DOHH2 (cell line): ENCODE results near the gene CCDC85C.

Experiments used
- H3F3A ChIP-seq: fragments of 200-600 bp; sonication (generic), shearing (Covaris generic); 2 replicates; pipeline ENCODE4 v1.6.0; 2016; ENCODE audit warnings: antibody characterized with exemption, mild to moderate bottlenecking; ENCODE audit not compliant: control insufficient read depth, insufficient read depth
- H3K27ac ChIP-seq: fragments of 200-600 bp; sonication (generic); 2 replicates; pipeline ENCODE4 v1.5.1; 2014; ENCODE audit warnings: low read depth, mild to moderate bottlenecking, low read length, moderate library complexity
- H3K27me3 ChIP-seq: fragments of 200-600 bp; sonication (generic); 2 replicates; pipeline ENCODE4 v1.6.1; 2014; ENCODE audit warnings: mild to moderate bottlenecking, low read length, mixed read lengths; ENCODE audit not compliant: control insufficient read depth
- H3K36me3 ChIP-seq: fragments of 200-600 bp; sonication (generic); 2 replicates; pipeline ENCODE4 v1.6.1; 2014; ENCODE audit warnings: mild to moderate bottlenecking, low read length, moderate library complexity, mixed read lengths; ENCODE audit not compliant: control insufficient read depth
- H3K4me1 ChIP-seq: fragments of 200-600 bp; sonication (generic); 2 replicates; pipeline ENCODE4 v1.6.1; 2014; ENCODE audit warnings: mild to moderate bottlenecking, low read length, mixed read lengths; ENCODE audit not compliant: control insufficient read depth
- H3K4me2 ChIP-seq: fragments of 200-600 bp; sonication (generic); 2 replicates; pipeline ENCODE4 v1.6.0; 2014; ENCODE audit warnings: mild to moderate bottlenecking, low read length, moderate library complexity
- H3K4me3 ChIP-seq: fragments of 200-600 bp; sonication (generic); 2 replicates; pipeline ENCODE4 v1.5.1; 2014; ENCODE audit warnings: mild to moderate bottlenecking, low read length, mixed read lengths
- H3K79me2 ChIP-seq: fragments of 200-600 bp; sonication (generic); 2 replicates; pipeline ENCODE4 v1.6.1; 2014; ENCODE audit warnings: mild to moderate bottlenecking, low read length, mixed read lengths; ENCODE audit not compliant: control insufficient read depth
- H3K9me2 ChIP-seq: fragments of 200-600 bp; sonication (generic); replicated peaks from 2 replicates; pipeline ENCODE4 v1.6.1; 2014; ENCODE audit warnings: mild to moderate bottlenecking, low read length, mixed read lengths; ENCODE audit not compliant: control insufficient read depth
- H3K9me3 ChIP-seq: fragments of 200-600 bp; sonication (generic); 2 replicates; pipeline ENCODE4 v1.6.1; 2014; ENCODE audit warnings: antibody characterized with exemption, low read length, mixed read lengths; ENCODE audit not compliant: control insufficient read depth, insufficient read depth
- H4K20me1 ChIP-seq: fragments of 200-600 bp; sonication (generic); 2 replicates; pipeline ENCODE4 v1.6.0; 2014; ENCODE audit warnings: low read depth, mild to moderate bottlenecking, antibody characterized with exemption, low read length, moderate library complexity; ENCODE audit not compliant: control insufficient read depth, insufficient read depth
- CTCF ChIP-seq: fragments of 200-600 bp; sonication (generic); IDR thresholded peaks from one replicate; pipeline ENCODE4 v1.5.1; 2014; ENCODE audit warnings: antibody characterized with exemption, mild to moderate bottlenecking, low read depth, low read length; ENCODE audit not compliant: poor library complexity, severe bottlenecking
- EZH2phosphoT487 ChIP-seq: fragments of 200-600 bp; sonication (generic); IDR thresholded peaks from 2 replicates; pipeline ENCODE4 v1.6.1; 2017; ENCODE audit warnings: borderline replicate concordance, mild to moderate bottlenecking, antibody characterized with exemption, low read length, moderate library complexity, mixed read lengths

Gene CCDC85C

GRCh38 chr14:99633141-99633540, 29.1 kb upstream of the CCDC85C start:
- no peaks in the 10 kb centered on the region for H3K36me3 ChIP-seq
- H3K27ac ChIP-seq: no peak overlapping the region
- no peaks in the 10 kb centered on the region for H3K9me3 ChIP-seq
- no peaks in the 10 kb centered on the region for H3K79me2 ChIP-seq
- H3K4me3 ChIP-seq: no peak overlapping the region
- no peaks in the 10 kb centered on the region for H4K20me1 ChIP-seq
- H3K4me1 ChIP-seq: no peaks in the 10 kb centered on the region
- no peaks in the 10 kb centered on the region for H3K9me2 ChIP-seq
- no peak overlapping the region for H3K4me2 ChIP-seq
- no peaks in the 10 kb centered on the region for H3K27me3 ChIP-seq
- H3F3A ChIP-seq: no peaks in the 10 kb centered on the region
- TF ChIP-seq EZH2phosphoT487 (no peak), CTCF (no peak)

DNA sequence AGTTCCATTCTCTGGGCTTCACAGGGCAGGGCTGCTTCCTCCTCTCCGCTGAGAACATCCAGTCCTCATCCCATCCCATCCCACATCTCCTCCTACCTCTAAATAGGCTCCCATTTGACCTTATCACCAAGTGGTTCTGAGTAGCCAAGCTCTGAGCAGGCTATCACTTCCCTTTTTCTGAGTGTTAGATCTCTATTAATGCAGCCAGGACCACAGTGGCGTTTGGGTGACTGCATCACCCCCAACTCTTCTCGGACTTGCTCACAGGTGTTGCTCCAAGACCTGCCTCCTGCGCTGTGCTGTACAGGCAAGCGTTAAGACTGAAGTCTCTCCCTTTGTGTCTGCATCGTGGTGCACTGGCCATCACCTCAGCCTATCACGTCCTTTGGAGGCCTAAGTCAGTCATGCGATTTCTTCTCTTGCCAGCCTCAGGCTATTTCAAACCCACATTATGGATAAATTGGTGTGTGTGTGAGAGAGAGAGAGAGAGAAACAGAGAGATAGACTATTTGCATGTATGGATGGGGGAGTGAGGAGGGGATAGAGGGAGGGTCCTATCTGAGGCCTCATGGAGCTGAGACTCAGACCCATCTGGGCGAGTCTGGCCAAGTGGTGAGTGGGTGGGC, 28.5 kb upstream of the CCDC85C start:
- Histone ChIP-seq H4K20me1 (no peaks in the 10 kb centered on the region), H3K27me3 (no peaks in the 10 kb centered on the region), H3K9me2 (no peaks in the 10 kb centered on the region), H3K4me2 (no peak overlapping the region), H3F3A (no peaks in the 10 kb centered on the region), H3K79me2 (no peaks in the 10 kb centered on the region), H3K36me3 (no peaks in the 10 kb centered on the region), H3K9me3 (no peaks in the 10 kb centered on the region), H3K4me3 (no peak overlapping the region), H3K27ac (no peak overlapping the region), H3K4me1 (no peaks in the 10 kb centered on the region)
- TF ChIP-seq CTCF (no peak), EZH2phosphoT487 (no peak)

DNA sequence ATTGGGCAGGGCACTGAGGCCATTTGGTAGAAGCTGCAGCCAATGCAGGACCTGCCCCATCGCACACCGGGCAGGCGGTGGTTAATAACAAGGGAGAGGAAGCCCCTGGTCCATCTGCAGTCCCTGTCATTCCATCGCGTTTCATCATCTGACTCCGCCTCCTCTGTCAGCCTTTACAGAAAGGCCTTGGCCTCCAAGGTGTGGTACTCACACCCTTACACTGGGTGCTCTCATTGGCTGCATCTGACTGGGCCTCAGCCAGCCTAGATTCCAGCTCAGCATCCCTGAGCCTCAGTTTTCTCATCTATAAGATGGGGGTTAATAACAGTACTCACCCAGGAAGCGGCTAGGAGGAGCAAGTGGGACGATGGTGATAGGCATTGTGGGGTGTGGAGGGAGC, 26.2 kb upstream of the CCDC85C start:
- no peaks in the 10 kb centered on the region for H3F3A ChIP-seq
- no peaks in the 10 kb centered on the region for H3K9me2 ChIP-seq
- no peak overlapping the region for H3K4me3 ChIP-seq
- no peak overlapping the region for H3K27ac ChIP-seq
- H3K4me2 ChIP-seq: no peak overlapping the region
- no peaks in the 10 kb centered on the region; the same call in 1 of the 2 replicates for H3K27me3 ChIP-seq
- TF ChIP-seq CTCF (no peak), EZH2phosphoT487 (no peak)
- H3K79me2 ChIP-seq: no peaks in the 10 kb centered on the region
- H3K36me3 ChIP-seq: no peaks in the 10 kb centered on the region
- no peaks in the 10 kb centered on the region for H3K9me3 ChIP-seq
- no peaks in the 10 kb centered on the region for H4K20me1 ChIP-seq
- H3K4me1 ChIP-seq: no peaks in the 10 kb centered on the region
